HG02798 (cell line): ENCODE measurements around the gene CLDN9.

ENCODE experiments used
- ATAC-seq: cut with Tn5 transposase; IDR thresholded peaks from one replicate; pipeline ENCODE4 v1.9.1; 2021; ENCODE audit warnings: mild to moderate bottlenecking; ENCODE audit not compliant: unreplicated experiment, poor library complexity

The CLDN9 gene, protein sequence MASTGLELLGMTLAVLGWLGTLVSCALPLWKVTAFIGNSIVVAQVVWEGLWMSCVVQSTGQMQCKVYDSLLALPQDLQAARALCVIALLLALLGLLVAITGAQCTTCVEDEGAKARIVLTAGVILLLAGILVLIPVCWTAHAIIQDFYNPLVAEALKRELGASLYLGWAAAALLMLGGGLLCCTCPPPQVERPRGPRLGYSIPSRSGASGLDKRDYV

DNA sequence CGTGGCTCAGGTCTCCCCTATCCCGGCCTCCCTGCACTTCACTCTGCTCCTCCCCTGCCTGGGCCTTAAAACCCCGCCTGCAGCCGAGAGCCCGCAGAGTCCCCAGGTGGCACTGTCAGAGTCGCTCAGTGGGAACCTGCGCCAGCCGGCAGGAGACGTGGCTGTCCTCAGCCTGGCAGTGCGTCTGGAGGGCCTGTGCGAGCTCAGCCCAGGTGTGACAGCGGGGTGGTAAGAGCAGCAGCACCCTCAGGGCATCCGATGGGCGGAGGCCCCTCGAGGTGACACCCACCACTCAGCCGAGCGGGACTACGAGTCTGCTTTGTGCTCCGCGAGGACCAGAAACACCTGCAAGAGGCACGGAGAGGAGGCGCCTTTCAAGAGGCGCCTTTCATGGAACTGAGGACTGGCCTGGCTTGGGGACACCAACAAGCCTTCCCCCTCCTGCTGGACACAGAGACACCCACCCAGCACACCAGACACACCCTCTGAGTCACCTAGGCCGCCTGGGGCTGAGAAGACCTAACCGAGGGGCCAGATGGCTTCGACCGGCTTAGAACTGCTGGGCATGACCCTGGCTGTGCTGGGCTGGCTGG is at the start of gene CLDN9:
Gene CLDN9, plus strand, starts transcription at position 96 of the 593 bp plus-strand sequence. Its CDS starts 440 bp downstream, at position 536.
- no peak for ATAC-seq

DNA sequence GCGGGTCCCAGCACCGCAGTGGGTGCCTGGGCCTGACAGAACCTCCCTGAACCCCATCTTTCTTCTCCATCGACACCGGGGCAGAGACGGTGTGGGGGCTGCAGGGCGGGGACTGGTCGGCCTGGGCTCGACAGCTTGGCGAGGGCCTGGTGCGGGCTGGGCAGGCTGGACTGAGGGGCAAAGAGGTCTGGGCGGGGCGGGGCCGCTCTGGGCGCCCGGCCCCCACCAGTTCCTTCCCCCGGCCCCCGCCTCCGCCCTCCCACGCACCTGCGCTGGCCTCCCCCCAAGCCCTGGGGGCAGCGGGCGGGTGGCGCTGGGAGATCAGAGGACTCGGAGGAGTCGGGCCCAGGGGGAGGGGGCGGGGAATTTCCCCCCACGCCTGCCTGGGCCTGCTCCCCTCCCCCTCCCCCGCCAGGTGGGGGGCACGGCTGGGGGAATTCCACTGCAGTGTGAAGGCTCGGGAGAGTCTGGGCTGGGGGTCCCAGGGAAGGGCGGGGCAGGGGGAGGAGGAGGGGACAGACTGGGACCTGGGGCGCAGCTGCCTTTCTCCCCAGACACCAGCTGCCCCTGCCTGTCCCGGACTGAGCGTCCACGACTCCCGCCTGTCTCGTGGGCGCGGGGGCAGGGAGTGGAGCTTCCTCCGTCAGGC is 49.5 kb upstream of the CLDN9 start:
- ATAC-seq = no peak

DNA sequence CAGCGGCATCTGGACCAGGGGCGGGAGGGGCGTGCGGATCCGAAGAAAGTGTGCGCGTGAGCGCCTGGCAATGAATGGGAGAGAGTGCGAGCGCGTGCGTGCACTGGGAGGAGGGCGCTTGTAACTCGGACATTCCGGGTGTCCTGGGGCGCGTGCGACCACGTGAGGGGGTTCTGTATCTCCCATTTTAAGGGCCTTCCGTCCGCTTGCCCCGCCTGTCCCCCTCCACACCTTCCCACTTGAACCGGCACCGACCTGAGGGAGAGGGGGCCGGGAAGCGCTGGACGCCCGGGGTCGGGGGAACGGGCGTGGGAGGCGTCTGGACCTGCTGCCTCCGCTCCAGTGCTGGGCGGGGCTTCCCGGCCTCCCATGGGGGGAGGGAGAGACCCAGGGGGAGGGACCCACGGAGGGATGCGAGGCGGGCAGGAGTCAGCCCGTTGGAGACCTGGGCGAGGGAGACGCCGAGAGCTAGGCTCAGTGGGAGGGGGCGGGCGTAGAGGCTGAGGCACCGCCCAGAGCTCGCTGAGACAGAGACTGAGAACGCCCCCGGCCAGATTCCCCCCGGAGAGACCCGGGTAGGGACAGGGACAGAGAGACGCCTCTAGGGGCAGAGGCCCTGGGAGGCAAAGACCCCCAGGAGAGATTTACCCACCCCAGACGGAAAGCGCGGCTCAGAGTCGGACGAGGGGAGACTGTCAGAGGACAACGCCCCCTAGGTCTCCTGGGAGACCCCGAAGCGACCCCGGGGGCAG is 48.8 kb upstream of the CLDN9 start, which contains the start of gene KREMEN2:
Gene KREMEN2, plus strand, starts transcription at position 553 of the 752 bp plus-strand sequence. CDS start 246 bp downstream, outside the sequence.
- ATAC-seq = no peak

DNA sequence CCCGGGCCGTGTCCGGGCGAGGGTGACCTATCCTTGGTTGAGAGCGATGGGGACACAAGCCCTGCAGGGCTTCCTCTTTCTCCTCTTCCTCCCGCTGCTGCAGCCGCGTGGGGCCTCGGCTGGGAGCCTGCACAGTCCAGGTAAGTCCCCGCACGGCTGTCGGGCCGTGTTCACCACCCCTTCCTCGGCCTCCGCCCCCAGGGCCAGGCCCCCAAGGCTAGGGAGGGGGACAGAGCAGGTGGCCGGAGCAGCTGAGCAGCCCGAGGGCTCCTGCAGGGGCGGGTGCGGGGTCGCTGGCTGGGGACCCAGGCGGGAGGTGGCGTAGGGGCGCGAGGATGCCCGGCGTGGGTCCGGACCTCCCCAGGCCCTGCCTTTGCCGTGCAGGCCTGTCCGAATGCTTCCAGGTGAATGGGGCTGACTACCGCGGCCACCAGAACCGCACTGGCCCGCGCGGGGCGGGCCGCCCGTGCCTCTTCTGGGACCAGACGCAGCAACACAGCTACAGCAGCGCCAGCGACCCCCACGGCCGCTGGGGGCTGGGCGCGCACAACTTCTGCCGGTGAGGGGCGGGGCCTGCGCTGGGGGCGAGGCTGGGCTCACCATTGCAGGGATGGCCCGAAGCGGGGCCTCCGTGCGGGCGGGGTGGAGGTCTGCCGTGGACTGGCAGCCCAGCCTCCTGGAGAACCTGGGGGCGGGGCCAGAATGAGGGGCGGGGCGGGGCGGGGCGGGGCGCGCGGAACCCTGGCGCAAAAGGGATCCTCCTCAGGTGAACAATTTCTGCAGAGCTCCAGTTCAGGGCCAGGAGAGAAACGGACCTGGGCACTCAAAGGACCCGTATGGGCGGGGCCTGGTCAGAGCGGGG is 48.0 kb upstream of the CLDN9 start:
- no peak for ATAC-seq

DNA sequence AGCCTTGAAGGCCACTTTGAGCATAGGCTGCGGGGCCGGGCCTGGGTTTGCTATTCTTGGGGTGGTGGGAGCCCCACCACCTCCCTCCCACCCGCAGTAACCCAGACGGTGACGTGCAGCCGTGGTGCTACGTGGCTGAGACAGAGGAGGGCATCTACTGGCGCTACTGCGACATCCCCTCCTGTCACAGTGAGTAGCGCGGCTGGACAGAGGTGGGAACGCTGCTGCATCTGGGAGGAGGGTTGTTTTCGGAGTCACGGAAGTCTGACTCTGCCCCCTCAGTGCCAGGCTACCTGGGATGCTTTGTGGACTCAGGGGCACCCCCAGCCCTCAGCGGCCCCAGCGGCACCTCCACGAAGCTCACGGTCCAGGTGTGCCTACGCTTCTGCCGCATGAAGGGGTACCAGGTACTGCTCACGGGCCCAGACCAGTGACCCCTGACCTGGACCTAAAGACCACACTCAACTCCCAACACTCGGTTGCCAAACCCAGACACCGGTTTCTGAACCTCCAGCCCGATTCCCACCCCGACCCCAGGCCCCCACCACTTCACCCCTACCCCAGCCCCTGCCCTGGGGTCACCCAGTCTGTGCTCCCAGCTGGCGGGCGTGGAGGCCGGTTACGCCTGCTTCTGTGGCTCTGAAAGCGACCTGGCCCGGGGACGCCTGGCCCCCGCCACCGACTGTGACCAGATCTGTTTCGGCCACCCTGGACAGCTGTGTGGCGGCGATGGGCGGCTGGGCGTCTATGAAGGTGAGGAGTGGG is 46.5 kb upstream of the CLDN9 start:
- no peak for ATAC-seq

DNA sequence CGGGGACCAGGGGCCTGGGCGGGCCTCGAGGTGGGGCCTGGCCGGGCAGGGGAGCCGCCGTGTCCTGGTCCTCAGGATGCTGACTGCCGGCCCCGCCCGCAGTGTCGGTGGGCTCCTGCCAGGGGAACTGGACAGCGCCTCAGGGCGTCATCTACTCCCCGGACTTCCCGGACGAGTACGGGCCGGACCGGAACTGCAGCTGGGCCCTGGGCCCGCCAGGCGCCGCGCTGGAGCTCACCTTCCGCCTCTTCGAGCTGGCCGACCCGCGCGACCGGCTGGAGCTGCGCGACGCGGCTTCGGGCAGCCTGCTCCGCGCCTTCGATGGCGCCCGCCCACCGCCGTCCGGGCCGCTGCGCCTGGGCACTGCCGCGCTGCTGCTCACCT is 45.9 kb upstream of the CLDN9 start:
- no peak for ATAC-seq

DNA sequence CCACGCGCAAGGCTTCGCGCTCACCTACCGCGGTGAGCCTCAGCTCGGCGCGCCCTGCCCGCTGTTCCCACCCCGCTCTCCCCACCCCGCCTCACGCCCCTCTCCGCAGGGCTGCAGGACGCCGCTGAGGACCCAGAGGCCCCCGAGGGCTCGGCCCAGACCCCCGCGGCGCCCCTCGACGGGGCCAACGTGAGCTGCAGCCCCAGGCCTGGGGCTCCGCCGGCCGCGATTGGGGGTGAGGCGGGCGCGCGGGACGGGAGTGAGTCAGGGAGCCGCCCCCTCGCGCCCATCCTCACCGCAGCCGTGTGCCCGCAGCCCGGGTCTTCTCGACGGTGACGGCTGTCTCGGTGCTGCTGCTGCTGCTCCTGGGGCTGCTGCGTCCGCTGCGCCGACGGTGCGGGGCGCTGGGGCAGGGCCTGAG is 45.5 kb upstream of the CLDN9 start:
- no peak for ATAC-seq

DNA sequence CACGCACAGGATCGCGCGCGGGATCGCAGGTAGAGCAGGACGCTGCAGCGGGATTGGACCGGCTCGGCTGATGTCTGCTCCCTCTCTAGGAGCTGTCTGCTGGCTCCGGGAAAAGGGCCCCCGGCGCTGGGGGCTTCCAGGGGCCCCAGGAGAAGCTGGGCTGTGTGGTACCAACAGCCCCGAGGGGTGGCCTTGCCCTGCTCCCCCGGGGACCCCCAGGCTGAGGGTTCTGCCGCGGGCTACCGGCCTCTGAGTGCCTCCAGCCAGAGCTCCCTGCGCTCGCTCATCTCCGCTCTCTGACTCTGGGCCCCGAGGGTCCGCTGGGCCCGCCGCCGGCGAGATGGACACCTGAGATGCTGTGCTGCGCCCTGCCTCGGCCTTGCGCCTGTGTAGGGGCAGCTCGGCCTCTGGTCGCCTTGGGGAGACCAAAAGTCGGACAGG is 45.0 kb upstream of the CLDN9 start:
- ATAC-seq = no peak

DNA sequence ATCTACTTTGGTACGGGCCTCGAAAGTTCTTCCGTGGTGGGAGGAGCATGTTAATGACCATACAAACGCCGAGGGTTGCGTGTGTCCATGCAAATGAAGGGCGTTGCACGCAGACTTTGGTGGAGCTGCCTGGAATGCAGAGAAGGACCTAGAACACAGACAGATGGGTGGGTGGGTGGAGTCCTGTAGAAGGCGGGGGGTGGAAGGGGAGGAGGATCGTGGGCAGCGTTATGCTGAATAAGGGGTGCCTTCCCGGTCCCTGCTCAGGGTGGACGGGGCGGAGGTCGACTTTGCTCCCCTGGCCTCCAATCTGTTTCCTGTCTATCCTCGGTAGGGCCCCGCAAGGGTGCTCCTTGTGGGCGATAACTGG is 44.4 kb upstream of the CLDN9 start:
- no peak for ATAC-seq

DNA sequence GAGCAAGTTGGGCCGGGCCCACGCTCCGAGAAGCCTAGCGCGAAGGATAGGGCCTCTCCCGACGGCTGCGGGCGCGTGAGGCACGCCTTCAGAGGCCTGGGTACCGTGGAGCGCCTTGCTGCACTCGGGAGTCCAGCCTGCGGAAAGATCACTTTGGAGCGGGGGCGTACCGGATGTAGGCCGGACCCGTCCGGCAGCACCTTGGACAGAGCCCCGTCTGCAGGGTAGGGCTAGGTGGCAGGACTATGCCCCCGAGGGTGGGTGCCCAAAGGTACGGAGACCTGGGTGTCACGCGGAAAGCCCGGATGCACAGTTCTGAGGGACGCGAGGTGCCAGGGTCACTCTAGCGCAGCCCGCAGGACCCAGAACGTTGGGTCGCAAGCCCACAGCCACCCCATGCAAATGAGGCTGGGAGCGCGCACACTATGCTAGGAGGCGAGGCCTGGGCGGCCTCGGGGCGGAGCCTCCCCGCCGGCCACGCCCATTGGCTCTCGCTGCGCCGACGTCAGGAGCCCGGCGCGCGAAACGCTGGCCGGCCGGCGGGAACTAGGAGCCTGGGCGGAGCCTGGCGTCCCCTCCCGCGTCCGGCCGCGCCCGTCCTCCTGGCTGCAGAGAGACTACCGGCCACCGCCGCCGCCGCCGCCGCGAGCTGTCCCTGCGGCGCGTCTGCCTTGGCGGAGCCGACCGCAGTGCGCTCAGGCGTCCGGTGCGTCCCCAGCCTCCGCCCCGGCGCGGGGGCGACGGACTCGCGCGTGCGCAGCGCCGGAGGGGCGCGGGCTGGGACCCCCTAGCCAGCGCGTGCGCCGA is 43.8 kb upstream of the CLDN9 start, which contains the start of gene PAQR4:
Gene PAQR4, plus strand, starts transcription at position 611 of the 807 bp plus-strand sequence. CDS start 327 bp downstream, outside the sequence.
- ATAC-seq = peak; percentile 81

DNA sequence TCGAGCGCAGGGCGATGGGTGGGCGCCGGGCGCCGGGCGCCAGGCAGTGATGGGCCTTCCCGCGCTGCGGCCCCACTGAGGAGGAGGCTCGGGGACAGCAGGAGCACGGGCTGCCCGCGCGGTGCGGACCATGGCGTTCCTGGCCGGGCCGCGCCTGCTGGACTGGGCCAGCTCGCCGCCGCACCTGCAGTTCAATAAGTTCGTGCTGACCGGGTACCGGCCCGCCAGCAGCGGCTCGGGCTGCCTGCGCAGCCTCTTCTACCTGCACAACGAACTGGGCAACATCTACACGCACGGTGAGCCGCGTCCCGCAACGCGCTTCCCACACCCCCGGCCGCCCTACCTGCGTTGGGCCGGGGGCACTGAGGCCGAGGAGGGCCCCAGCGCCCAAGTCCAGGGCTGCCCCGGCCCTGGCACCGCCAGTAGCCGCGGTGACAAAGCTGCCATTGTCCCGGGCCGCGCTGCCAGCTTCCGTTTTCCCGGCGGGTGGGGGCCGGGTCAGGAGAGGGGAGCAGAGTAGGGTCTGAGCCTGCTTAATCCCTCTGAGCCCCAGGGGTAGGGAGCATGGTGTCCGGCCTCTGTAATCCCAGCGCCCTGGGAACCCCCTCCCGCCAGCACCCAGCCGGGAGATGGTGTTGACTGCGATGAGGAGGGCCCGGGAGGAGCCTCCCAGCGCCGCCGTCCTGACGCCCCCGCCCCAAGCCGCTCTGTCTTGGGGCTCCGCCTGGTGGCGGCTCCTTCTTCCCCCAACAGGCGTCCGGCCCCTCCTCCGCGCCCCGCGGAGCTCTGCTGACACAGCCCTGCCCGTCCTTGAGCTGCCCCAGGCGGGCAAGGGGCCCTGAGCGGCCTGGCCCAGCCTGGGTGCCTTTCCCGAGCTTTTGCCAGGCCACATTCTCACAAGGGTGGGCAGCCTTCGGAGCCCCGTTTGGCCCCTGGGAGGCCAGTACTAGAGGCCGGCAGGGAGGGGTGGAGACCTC is 42.9 kb upstream of the CLDN9 start:
- peak; percentile 41 for ATAC-seq

DNA sequence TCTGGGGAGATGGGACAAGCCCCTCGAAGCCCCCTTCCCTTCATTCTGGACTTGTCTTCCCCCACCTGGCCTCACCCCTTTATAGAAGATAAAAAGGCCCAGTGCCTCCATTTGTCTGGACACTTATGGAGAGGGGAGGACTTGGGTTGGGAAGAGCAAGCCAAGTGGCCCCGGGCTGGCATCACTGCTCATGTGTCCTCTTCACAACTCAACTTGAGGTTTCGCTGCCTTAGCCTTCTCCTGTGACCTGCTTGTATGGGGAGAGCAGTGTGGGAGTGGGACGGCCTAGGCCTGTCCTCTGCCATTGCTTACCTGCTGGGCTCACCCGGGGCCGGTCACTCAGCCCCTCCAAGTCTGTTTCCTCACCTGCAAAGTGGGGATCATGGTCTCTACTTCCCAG is 42.2 kb upstream of the CLDN9 start:
- no peak for ATAC-seq

DNA sequence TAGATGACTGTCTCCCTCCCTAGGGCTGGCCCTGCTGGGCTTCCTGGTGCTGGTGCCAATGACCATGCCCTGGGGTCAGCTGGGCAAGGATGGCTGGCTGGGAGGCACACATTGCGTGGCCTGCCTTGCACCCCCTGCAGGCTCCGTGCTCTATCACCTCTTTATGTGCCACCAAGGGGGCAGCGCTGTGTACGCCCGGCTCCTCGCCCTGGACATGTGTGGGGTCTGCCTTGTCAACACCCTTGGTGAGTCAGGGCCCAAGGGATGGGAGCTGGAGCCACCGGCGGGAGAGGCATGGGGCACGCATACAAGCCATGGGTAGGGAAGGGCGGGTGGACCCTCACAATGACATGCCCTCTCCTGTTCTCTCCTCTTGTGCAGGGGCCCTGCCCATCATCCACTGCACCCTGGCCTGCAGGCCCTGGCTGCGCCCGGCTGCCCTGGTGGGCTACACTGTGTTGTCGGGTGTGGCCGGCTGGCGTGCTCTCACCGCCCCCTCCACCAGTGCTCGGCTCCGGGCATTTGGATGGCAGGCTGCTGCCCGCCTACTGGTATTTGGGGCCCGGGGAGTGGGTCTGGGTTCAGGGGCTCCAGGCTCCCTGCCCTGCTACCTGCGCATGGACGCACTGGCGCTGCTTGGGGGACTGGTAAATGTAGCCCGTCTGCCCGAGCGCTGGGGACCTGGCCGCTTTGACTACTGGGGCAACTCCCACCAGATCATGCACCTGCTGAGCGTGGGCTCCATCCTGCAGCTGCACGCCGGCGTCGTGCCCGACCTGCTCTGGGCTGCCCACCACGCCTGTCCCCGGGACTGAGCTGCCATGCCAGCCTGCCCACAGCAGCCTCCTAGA is 41.4 kb upstream of the CLDN9 start:
- no peak for ATAC-seq

DNA sequence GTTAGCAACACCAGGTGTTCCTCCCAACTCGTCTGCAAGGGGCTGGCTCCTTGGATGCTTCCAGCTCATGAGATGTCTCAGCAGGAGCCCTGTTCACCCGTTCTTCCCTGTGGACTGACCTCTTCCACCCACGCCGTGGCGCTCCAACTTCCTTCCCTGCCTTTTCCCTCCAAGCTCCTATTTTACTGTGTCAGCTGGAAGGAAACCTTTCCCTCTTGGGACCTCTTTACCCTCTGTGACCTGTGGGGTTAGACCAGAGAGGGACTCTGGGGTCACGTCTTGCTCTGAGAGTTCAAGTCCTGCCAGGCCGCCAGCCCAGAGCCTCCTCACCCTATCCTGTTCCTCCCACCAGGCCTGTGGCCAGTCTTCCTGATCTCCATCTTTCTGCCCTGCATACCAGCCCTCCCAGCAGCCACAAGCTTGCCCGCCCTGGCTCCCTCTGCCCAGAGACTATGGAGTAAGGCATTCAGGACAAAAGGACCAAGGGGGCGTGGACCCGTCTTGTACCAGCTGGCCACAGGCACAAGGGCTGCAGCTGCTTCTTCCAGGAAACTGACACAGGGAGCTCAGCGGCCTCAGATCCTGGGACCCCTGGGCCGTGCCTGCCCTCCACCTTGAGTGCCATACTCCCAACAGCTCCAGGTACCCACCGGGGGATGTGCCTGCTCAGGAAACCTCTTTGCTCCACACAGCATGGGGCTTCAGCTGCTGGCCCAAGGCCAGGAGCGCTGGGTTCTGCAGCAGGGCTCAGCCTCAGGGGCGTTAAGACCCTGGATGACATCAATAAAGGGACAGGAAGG is 40.5 kb upstream of the CLDN9 start:
- no peak for ATAC-seq

DNA sequence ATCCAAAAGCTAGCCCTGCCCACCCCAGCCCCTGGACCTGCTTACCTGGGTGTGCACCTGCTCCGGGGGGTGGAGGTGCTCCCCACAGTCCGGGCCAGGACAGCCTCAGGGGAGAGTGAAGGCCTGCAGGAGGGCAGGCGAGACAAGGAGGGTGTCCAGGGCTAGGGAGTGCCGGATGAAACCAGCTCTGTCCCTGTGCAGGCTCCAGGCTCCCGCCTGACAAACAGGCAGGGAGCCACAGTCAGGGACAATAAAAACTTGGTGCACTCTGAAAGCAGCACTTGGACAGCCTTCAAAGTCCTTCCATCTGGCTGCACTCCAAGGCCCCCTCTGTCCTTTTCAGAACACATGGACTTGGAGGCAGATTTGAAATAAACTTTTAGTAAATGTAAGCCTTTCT is 39.6 kb upstream of the CLDN9 start:
- no peak for ATAC-seq
